Measurements from ENCODE around the gene AURKB.
A peak's percentile ranks its signal among the peaks of the same experiment; 100 is the strongest.
"Not testable (repeated sequence)": the region's sequence is repeated elsewhere in the genome, so short reads cannot be mapped to it uniquely, and the experiment has no call there.

AURKB gene

DNA sequence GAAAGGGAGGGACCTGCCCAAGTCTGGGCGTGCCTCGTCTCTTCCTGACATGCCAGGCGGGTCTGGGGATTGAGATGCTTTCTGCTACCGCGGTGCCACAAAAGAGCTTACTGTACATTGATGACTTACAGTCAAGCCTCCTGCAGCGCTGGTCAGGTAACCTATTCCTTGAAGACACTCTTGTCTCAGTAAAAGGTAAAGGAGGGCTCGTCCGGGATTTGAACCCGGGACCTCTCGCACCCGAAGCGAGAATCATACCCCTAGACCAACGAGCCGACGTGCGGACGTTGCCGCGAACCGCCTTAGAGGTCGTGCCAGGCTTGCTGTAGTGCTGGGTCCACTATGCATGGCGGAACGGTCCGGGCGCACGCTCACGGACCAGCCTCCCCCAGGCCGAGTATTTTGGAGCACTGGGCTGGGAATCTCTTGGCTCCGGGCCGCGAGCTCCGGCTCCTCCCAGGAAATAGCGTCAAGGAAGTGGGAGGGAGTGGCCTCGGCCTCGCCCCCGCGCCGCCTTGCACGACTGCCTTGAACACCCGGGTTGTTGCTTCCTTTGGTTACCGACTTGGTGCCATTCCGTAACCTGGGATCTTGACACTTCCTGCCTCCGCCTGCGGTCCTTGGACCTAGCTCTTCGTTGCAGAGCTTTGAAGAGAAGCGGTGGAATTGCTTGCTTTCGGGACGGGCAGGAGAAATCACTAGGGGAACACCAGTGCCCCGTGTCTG, 12.4 kb upstream of the AURKB start:
- DNase-seq: peak; percentile 85
- Histone ChIP-seq H3K36me3 (peaks cover 6% of the 10 kb centered on the region; the same call in 1 of the 2 replicates), H3K4me1 (no peaks in the 10 kb centered on the region), H3K4me3 (ENCODE audit: low read depth, low read length) (peak overlapping the region; percentile 80), H3K27me3 (no peaks in the 10 kb centered on the region), H3K9me3 (no peaks in the 10 kb centered on the region)
- TF ChIP-seq, protein P1, sequence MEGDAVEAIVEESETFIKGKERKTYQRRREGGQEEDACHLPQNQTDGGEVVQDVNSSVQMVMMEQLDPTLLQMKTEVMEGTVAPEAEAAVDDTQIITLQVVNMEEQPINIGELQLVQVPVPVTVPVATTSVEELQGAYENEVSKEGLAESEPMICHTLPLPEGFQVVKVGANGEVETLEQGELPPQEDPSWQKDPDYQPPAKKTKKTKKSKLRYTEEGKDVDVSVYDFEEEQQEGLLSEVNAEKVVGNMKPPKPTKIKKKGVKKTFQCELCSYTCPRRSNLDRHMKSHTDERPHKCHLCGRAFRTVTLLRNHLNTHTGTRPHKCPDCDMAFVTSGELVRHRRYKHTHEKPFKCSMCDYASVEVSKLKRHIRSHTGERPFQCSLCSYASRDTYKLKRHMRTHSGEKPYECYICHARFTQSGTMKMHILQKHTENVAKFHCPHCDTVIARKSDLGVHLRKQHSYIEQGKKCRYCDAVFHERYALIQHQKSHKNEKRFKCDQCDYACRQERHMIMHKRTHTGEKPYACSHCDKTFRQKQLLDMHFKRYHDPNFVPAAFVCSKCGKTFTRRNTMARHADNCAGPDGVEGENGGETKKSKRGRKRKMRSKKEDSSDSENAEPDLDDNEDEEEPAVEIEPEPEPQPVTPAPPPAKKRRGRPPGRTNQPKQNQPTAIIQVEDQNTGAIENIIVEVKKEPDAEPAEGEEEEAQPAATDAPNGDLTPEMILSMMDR (IDR thresholded peaks at IDR 0.05; ENCODE audit: low read depth, low read length): no peak

DNA sequence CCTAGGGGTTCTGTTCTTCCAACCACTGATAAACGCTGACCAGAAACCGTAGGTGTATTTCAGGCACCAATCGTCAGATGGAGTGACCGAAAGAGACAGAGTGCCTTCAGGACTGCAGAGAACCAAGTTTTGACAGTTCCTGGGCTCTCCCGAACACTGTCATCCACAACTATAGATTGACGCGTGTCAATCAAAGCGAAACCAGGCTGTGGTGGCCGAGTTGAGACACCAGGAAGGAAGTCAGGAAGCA, 11.9 kb upstream of the AURKB start:
- no peak for DNase-seq

DNA sequence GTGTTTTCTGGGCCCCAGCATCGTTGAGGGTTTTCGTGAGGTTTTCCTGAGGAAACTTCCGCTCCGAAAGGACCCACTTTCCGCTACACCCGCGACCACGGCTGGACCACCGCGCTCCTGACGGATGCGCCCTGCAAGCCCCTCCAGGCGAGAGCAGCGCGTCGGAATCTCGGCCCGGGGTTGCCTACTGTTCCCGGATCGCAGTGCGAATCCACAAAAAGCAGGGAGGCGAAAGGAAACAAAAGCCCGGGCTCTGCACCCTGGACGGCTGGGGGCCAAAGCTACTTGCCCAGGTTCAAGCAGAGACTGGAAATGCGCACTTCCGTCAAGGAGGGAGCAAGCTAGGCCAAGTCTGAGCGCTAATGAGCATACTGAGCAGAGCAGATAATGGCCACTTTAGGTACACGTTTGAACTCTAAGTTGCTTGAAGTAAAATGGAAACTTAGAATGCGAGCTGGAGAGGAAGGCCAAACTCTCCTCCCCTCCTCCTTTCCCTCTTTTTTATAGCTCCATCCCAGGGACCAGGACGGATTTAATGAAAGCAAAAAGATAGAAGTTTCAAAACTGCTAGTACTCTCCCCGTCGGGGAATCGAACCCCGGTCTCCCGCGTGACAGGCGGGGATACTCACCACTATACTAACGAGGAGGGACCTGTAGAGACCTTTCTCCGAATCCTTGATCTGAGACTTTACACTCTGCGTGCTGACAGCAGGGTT, 11.4 kb upstream of the AURKB start:
- TF ChIP-seq, protein P1 (IDR thresholded peaks at IDR 0.05; ENCODE audit: low read depth, low read length): no peak
- Histone ChIP-seq H3K36me3 (no peaks in the 10 kb centered on the region), H3K27me3 (no peaks in the 10 kb centered on the region), H3K4me3 (ENCODE audit: low read depth, low read length) (peak overlapping the region; percentile 80), H3K4me1 (no peaks in the 10 kb centered on the region), H3K9me3 (no peaks in the 10 kb centered on the region)
- DNase-seq: peak; percentile 71

More for the DNA sequence above, 11.9 kb upstream of the AURKB start:
- H3K4me3 ChIP-seq (ENCODE audit: low read depth, low read length): peak overlapping the region; percentile 80
- no peaks in the 10 kb centered on the region for H3K9me3 ChIP-seq
- no peaks in the 10 kb centered on the region for H3K27me3 ChIP-seq
- H3K36me3 ChIP-seq: peaks cover 1% of the 10 kb centered on the region; the same call in 1 of the 2 replicates
- TF ChIP-seq, protein P1 (IDR thresholded peaks at IDR 0.05; ENCODE audit: low read depth, low read length): no peak
- no peaks in the 10 kb centered on the region for H3K4me1 ChIP-seq

DNA sequence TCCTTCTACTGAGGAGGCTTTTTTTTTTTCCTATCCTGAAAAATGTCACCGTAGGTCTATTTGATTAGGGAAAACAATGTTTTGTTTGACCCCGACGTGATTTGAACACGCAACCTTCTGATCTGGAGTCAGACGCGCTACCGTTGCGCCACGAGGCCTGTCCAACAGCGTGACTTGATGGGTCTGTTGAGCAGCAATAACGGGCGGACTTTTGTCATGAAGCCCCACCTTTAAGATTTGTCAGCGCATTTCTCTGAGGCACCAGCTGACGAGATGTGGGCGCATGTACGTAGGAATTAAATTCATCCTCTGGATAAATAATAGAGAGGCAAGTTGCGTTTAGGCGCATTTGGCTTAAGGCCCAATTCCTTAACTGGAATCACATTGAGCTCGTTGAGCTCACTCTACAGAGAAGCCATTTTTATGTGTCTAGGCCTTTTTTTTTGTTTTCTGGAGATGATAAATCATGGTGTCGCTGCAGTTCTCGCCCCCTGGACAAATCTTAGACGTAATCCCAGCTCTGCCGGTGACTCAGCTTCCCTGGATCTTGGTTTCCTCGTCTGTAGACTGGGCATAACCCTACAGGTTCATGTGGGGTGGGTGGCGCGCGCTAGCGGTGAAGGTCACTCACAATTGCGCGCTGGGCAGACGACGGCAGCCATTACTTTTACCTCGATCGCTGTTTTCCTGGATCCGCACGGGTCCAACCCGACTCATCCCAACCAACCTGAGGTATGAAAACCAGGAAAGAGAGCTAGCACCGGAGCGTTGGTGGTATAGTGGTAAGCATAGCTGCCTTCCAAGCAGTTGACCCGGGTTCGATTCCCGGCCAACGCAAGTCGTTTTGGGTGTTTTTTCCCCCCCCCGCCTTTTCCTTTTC, 10.6 kb upstream of the AURKB start:
- H3K27me3 ChIP-seq: no peaks in the 10 kb centered on the region
- DNase-seq: peak; percentile 68
- no peaks in the 10 kb centered on the region for H3K4me1 ChIP-seq
- peak overlapping the region; percentile 80 for H3K4me3 ChIP-seq (ENCODE audit: low read depth, low read length)
- no peaks in the 10 kb centered on the region for H3K9me3 ChIP-seq
- TF ChIP-seq, protein P1 (IDR thresholded peaks at IDR 0.05; ENCODE audit: low read depth, low read length): no peak
- H3K36me3 ChIP-seq: no peaks in the 10 kb centered on the region

DNA sequence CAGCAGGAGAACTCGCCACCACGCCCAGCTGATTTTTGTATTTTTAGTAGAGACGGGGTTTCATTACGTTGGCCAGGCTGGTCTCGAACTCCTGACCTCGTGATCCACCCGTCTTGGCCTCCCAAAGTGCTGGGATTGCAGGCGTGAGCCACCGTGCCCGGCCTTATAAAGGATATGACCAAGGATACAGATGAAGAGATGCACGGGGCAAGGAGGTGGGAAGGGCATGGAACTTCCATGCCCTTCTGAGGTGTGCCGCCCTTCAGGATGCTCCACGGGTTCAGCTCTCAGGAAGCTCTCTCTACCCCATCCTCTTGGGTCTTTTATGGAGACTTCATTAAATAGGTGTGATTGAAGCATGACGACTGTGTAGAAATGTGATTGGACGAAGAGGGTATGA, 3.6 kb upstream of the AURKB start:
- not testable (repeated sequence) for H3K27me3 ChIP-seq; H3K4me1 ChIP-seq; H3K36me3 ChIP-seq; H3K4me3 ChIP-seq (ENCODE audit: low read depth, low read length); DNase-seq; H3K9me3 ChIP-seq

DNA sequence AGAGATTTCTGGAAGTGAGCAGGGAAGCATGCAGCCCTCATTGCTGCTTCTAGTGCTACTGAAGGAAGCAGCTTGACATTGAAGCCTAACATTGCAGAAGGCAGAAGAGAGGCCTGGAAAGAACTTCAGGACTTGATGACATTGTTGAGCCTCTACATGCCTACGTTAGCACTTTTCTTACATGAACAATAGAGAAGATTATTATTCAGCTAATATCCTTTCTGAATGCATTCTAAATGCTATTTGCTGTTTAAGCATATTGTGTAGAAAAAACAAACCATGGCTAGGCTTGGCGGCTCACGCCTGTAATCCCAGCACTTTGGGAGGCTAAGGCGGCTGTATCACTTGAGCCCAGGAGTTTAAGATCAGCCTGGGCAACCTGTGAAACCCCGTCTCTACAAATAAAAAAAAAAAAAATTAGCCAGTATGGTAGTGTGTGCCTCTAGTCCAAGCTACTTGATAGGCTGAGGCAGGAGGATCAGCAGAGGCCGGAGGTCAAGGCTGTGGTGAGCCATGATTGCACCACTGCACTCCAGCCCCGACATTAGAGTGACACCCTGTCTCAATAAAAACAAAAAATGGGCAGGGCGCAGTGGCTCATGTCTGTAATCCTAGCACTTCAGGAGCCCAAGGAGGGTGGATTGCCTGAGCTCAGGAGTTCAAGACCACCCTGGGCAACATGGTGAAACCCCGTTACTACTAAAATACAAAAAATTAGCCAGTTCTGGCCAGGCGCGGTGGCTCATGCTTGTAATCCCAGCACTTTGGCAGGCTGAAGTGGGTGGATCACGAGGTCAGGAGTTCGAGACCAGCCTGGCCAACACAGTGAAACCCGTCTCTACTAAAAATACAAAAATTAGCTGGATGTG, 2.2 kb upstream of the AURKB start:
- no peak overlapping the region for H3K4me3 ChIP-seq (ENCODE audit: low read depth, low read length)
- TF ChIP-seq, protein P1 (IDR thresholded peaks at IDR 0.05; ENCODE audit: low read depth, low read length): no peak
- H3K4me1 ChIP-seq: no peaks in the 10 kb centered on the region
- DNase-seq: no peak
- H3K36me3 ChIP-seq: peaks cover 5% of the 10 kb centered on the region
- no peaks in the 10 kb centered on the region for H3K27me3 ChIP-seq
- H3K9me3 ChIP-seq: no peaks in the 10 kb centered on the region

Data from BE2C (cell line).